ENCODE measurements around the gene KY.
A peak's percentile ranks its signal among the peaks of the same experiment; 100 is the strongest.

Gene KY

GRCh38 chr3:134608023-134608770 is 42.6 kb downstream of the KY start:
- H3K27ac ChIP-seq (ENCODE audit: low read length) = no peak overlapping the region
- no peaks in the 10 kb centered on the region for H3K27me3 ChIP-seq (ENCODE audit: control insufficient read depth in 1 of 2, insufficient read depth in 2 of 2, low read length in 2 of 2)
- H3K4me1 ChIP-seq (ENCODE audit: control insufficient read depth, insufficient read depth, low read length) = no peaks in the 10 kb centered on the region
- no peak overlapping the region for H3K9ac ChIP-seq (ENCODE audit: low read length in 2 of 2)
- H3K36me3 ChIP-seq (ENCODE audit: control insufficient read depth in 2 of 2, insufficient read depth in 2 of 2, low read length in 2 of 2) = peaks cover 3 to 20% of the 10 kb centered on the region in 2 donors
- H3K4me3 ChIP-seq (ENCODE audit: low read length in 2 of 2) = no peak overlapping the region
- H3K9me3 ChIP-seq (ENCODE audit: control insufficient read depth in 2 of 2, low read length in 2 of 2) = no peaks in the 10 kb centered on the region

- Histone ChIP-seq H3K9me3 (ENCODE audit: control insufficient read depth in 2 of 2, low read length in 2 of 2) (no peaks in the 10 kb centered on the region), H3K36me3 (ENCODE audit: control insufficient read depth in 2 of 2, insufficient read depth in 2 of 2, low read length in 2 of 2) (peaks cover 0 to 18% of the 10 kb centered on the region in 2 donors), H3K27me3 (ENCODE audit: control insufficient read depth in 1 of 2, insufficient read depth in 2 of 2, low read length in 2 of 2) (no peaks in the 10 kb centered on the region), H3K9ac (ENCODE audit: low read length in 2 of 2) (no peak overlapping the region), H3K27ac (ENCODE audit: low read length) (no peak overlapping the region), H3K4me1 (ENCODE audit: control insufficient read depth, insufficient read depth, low read length) (no peaks in the 10 kb centered on the region), H3K4me3 (ENCODE audit: low read length in 2 of 2) (no peak overlapping the region)
These were observed 43.5 kb downstream of the KY start for GRCh38 chr3:134607054-134608022.

GRCh38 chr3:134606033-134607025 is 44.5 kb downstream of the KY start:
- no peak overlapping the region for H3K4me3 ChIP-seq (ENCODE audit: low read length in 2 of 2)
- no peaks in the 10 kb centered on the region for H3K4me1 ChIP-seq (ENCODE audit: control insufficient read depth, insufficient read depth, low read length)
- H3K9ac ChIP-seq (ENCODE audit: low read length in 2 of 2) = no peak overlapping the region
- H3K9me3 ChIP-seq (ENCODE audit: control insufficient read depth in 2 of 2, low read length in 2 of 2) = no peaks in the 10 kb centered on the region
- H3K36me3 ChIP-seq (ENCODE audit: control insufficient read depth in 2 of 2, insufficient read depth in 2 of 2, low read length in 2 of 2) = peaks cover 0 to 15% of the 10 kb centered on the region in 2 donors
- H3K27ac ChIP-seq (ENCODE audit: low read length) = no peak overlapping the region
- no peaks in the 10 kb centered on the region for H3K27me3 ChIP-seq (ENCODE audit: control insufficient read depth in 1 of 2, insufficient read depth in 2 of 2, low read length in 2 of 2)

- no peaks in the 10 kb centered on the region for H3K4me1 ChIP-seq (ENCODE audit: control insufficient read depth, insufficient read depth, low read length)
- H3K27me3 ChIP-seq (ENCODE audit: control insufficient read depth in 1 of 2, insufficient read depth in 2 of 2, low read length in 2 of 2) = no peaks in the 10 kb centered on the region
- H3K9ac ChIP-seq (ENCODE audit: low read length in 2 of 2) = no peak overlapping the region
- no peak overlapping the region for H3K27ac ChIP-seq (ENCODE audit: low read length)
- H3K9me3 ChIP-seq (ENCODE audit: control insufficient read depth in 2 of 2, low read length in 2 of 2) = no peaks in the 10 kb centered on the region
- no peak overlapping the region for H3K4me3 ChIP-seq (ENCODE audit: low read length in 2 of 2)
- H3K36me3 ChIP-seq (ENCODE audit: control insufficient read depth in 2 of 2, insufficient read depth in 2 of 2, low read length in 2 of 2) = peaks cover 0 to 13% of the 10 kb centered on the region in 2 donors
These were observed 45.3 kb downstream of the KY start for GRCh38 chr3:134605556-134605955.

GRCh38 chr3:134603956-134604355 is 46.9 kb downstream of the KY start:
- Histone ChIP-seq H3K9me3 (ENCODE audit: control insufficient read depth in 2 of 2, low read length in 2 of 2) (no peaks in the 10 kb centered on the region), H3K27ac (ENCODE audit: low read length) (no peak overlapping the region), H3K4me1 (ENCODE audit: control insufficient read depth, insufficient read depth, low read length) (no peaks in the 10 kb centered on the region), H3K4me3 (ENCODE audit: low read length in 2 of 2) (no peak overlapping the region), H3K36me3 (ENCODE audit: control insufficient read depth in 2 of 2, insufficient read depth in 2 of 2, low read length in 2 of 2) (peaks cover 0 to 12% of the 10 kb centered on the region in 2 donors), H3K9ac (ENCODE audit: low read length in 2 of 2) (no peak overlapping the region), H3K27me3 (ENCODE audit: control insufficient read depth in 1 of 2, insufficient read depth in 2 of 2, low read length in 2 of 2) (no peaks in the 10 kb centered on the region)

- Histone ChIP-seq H3K36me3 (ENCODE audit: control insufficient read depth in 2 of 2, insufficient read depth in 2 of 2, low read length in 2 of 2) (peaks cover 0 to 7% of the 10 kb centered on the region in 2 donors), H3K4me3 (ENCODE audit: low read length in 2 of 2) (no peak overlapping the region), H3K27me3 (ENCODE audit: control insufficient read depth in 1 of 2, insufficient read depth in 2 of 2, low read length in 2 of 2) (no peaks in the 10 kb centered on the region), H3K9ac (ENCODE audit: low read length in 2 of 2) (no peak overlapping the region), H3K4me1 (ENCODE audit: control insufficient read depth, insufficient read depth, low read length) (no peaks in the 10 kb centered on the region), H3K27ac (ENCODE audit: low read length) (no peak overlapping the region), H3K9me3 (ENCODE audit: control insufficient read depth in 2 of 2, low read length in 2 of 2) (no peaks in the 10 kb centered on the region)
These were observed 47.3 kb downstream of the KY start for GRCh38 chr3:134603480-134603879.

- peaks cover 0 to 5% of the 10 kb centered on the region in 2 donors for H3K36me3 ChIP-seq (ENCODE audit: control insufficient read depth in 2 of 2, insufficient read depth in 2 of 2, low read length in 2 of 2)
- no peaks in the 10 kb centered on the region for H3K9me3 ChIP-seq (ENCODE audit: control insufficient read depth in 2 of 2, low read length in 2 of 2)
- H3K27ac ChIP-seq (ENCODE audit: low read length) = no peak overlapping the region
- H3K9ac ChIP-seq (ENCODE audit: low read length in 2 of 2) = no peak overlapping the region
- no peaks in the 10 kb centered on the region for H3K4me1 ChIP-seq (ENCODE audit: control insufficient read depth, insufficient read depth, low read length)
- no peaks in the 10 kb centered on the region for H3K27me3 ChIP-seq (ENCODE audit: control insufficient read depth in 1 of 2, insufficient read depth in 2 of 2, low read length in 2 of 2)
- no peak overlapping the region for H3K4me3 ChIP-seq (ENCODE audit: low read length in 2 of 2)
These were observed 48.4 kb downstream of the KY start for GRCh38 chr3:134602440-134602814.

- Histone ChIP-seq H3K4me3 (ENCODE audit: low read length in 2 of 2) (no peak overlapping the region), H3K27me3 (ENCODE audit: control insufficient read depth in 1 of 2, insufficient read depth in 2 of 2, low read length in 2 of 2) (no peaks in the 10 kb centered on the region), H3K27ac (ENCODE audit: low read length) (no peak overlapping the region), H3K9me3 (ENCODE audit: control insufficient read depth in 2 of 2, low read length in 2 of 2) (no peaks in the 10 kb centered on the region), H3K4me1 (ENCODE audit: control insufficient read depth, insufficient read depth, low read length) (no peaks in the 10 kb centered on the region), H3K36me3 (ENCODE audit: control insufficient read depth in 2 of 2, insufficient read depth in 2 of 2, low read length in 2 of 2) (peaks cover 0 to 5% of the 10 kb centered on the region in 2 donors), H3K9ac (ENCODE audit: low read length in 2 of 2) (no peak overlapping the region)
These were observed 49.0 kb downstream of the KY start for GRCh38 chr3:134601539-134602439.

GRCh38 chr3:134600685-134601463 is 49.9 kb downstream of the KY start:
- no peaks in the 10 kb centered on the region for H3K27me3 ChIP-seq (ENCODE audit: control insufficient read depth in 1 of 2, insufficient read depth in 2 of 2, low read length in 2 of 2)
- no peak overlapping the region for H3K9ac ChIP-seq (ENCODE audit: low read length in 2 of 2)
- H3K4me3 ChIP-seq (ENCODE audit: low read length in 2 of 2) = peak overlapping the region in 1 of 2 donors; percentile 22
- peaks cover 0 to 5% of the 10 kb centered on the region in 2 donors for H3K36me3 ChIP-seq (ENCODE audit: control insufficient read depth in 2 of 2, insufficient read depth in 2 of 2, low read length in 2 of 2)
- no peak overlapping the region for H3K27ac ChIP-seq (ENCODE audit: low read length)
- H3K4me1 ChIP-seq (ENCODE audit: control insufficient read depth, insufficient read depth, low read length) = no peaks in the 10 kb centered on the region
- H3K9me3 ChIP-seq (ENCODE audit: control insufficient read depth in 2 of 2, low read length in 2 of 2) = no peaks in the 10 kb centered on the region

Measured in stomach smooth muscle (tissue), 2 donors.